Measurements from ENCODE around the gene SH3BGRL3.
"Not testable (repeated sequence)": the region's sequence is repeated elsewhere in the genome, so short reads cannot be mapped to it uniquely, and the experiment has no call there.

Gene SH3BGRL3

GRCh38 chr1:26290882-26291261, 11.0 kb downstream of the SH3BGRL3 start:
- no peak for DNase-seq (ENCODE audit: low read depth)

- no peak for DNase-seq (ENCODE audit: low read depth)
Measured at GRCh38 chr1:26291433-26291832, 11.5 kb downstream of the SH3BGRL3 start.

GRCh38 chr1:26291939-26292338, 12.1 kb downstream of the SH3BGRL3 start:
- no peak for DNase-seq (ENCODE audit: low read depth)

GRCh38 chr1:26292735-26293134, 12.8 kb downstream of the SH3BGRL3 start:
- DNase-seq (ENCODE audit: low read depth), result not testable (repeated sequence)

GRCh38 chr1:26293911-26294463, 14.1 kb downstream of the SH3BGRL3 start:
- DNase-seq (ENCODE audit: low read depth), result no peak

- no peak for DNase-seq (ENCODE audit: low read depth)
Measured at GRCh38 chr1:26295194-26296138, 15.6 kb downstream of the SH3BGRL3 start.

- no peak for DNase-seq (ENCODE audit: low read depth)
Measured at GRCh38 chr1:26296340-26297056, 16.6 kb downstream of the SH3BGRL3 start.

- no peak for DNase-seq (ENCODE audit: low read depth)
Measured at GRCh38 chr1:26297057-26297790, 17.3 kb downstream of the SH3BGRL3 start.

GRCh38 chr1:26297791-26298124, 17.9 kb downstream of the SH3BGRL3 start:
- DNase-seq (ENCODE audit: low read depth), result no peak

GRCh38 chr1:26300578-26301275, 20.8 kb downstream of the SH3BGRL3 start:
- no peak for DNase-seq (ENCODE audit: low read depth)

GRCh38 chr1:26302733-26303405, 23.0 kb downstream of the SH3BGRL3 start:
- no peak for DNase-seq (ENCODE audit: low read depth)

GRCh38 chr1:26305667-26306289, 25.9 kb downstream of the SH3BGRL3 start:
- DNase-seq (ENCODE audit: low read depth), result no peak

- DNase-seq (ENCODE audit: low read depth), result peak; percentile 91
Measured at GRCh38 chr1:26306290-26307229, 26.7 kb downstream of the SH3BGRL3 start, which contains the start of gene UBXN11. Gene UBXN11, minus strand, starts transcription at chr1:26306636. Its CDS starts 3,753 bp downstream, at chr1:26302883.

- DNase-seq (ENCODE audit: low read depth), result no peak
Measured at GRCh38 chr1:26307363-26307781, 27.5 kb downstream of the SH3BGRL3 start.

GRCh38 chr1:26307966-26308899, 28.3 kb downstream of the SH3BGRL3 start:
- DNase-seq (ENCODE audit: low read depth), result not testable (repeated sequence)

- no peak for DNase-seq (ENCODE audit: low read depth)
Measured at GRCh38 chr1:26314501-26314900, 34.6 kb downstream of the SH3BGRL3 start.

GRCh38 chr1:26315874-26316850, 36.3 kb downstream of the SH3BGRL3 start:
- no peak for DNase-seq (ENCODE audit: low read depth)

All from T-helper 22 cell (primary cell).